RWPE2 (cell line): ENCODE data around the gene IRF8.

Experiments used
- ATAC-seq: fragments of 200-7000 bp; cut with Tn5 transposase; 3 replicates; pipeline ENCODE4 v1.9.1; 2021; ENCODE audit warnings: low read depth
- DNase-seq: peaks from one replicate; pipeline ENCODE4 v3.0.0-alpha.2; 2020; ENCODE audit warnings: low spot score
- H3K27ac ChIP-seq: fragments of 450-650 bp; 2 replicates; pipeline ENCODE4 v1.5.1; 2017; ENCODE audit warnings: mild to moderate bottlenecking; ENCODE audit not compliant: poor library complexity, severe bottlenecking
- H3K27me3 ChIP-seq: fragments of 250-450 bp; sonication (Bioruptor Pico); 2 replicates; pipeline ENCODE4 v1.5.1; 2021; ENCODE audit warnings: mild to moderate bottlenecking, moderate library complexity; ENCODE audit not compliant: insufficient read depth, poor library complexity, severe bottlenecking
- H3K36me3 ChIP-seq: fragments of 250-450 bp; sonication (Bioruptor Pico); 2 replicates; pipeline ENCODE4 v1.5.1; 2020; ENCODE audit warnings: low read depth, mild to moderate bottlenecking, moderate library complexity
- H3K4me1 ChIP-seq: fragments of 250-450 bp; sonication (Bioruptor Pico); 2 replicates; pipeline ENCODE4 v1.5.1; 2021; ENCODE audit warnings: mild to moderate bottlenecking, moderate library complexity; ENCODE audit not compliant: insufficient read depth, poor library complexity, severe bottlenecking
- H3K4me3 ChIP-seq: fragments of 250-450 bp; sonication (Bioruptor Pico); 2 replicates; pipeline ENCODE4 v1.5.1; 2021; ENCODE audit warnings: mild to moderate bottlenecking, moderate library complexity; ENCODE audit not compliant: severe bottlenecking
- H3K9me3 ChIP-seq: fragments of 250-450 bp; sonication (Bioruptor Pico); 2 replicates; pipeline ENCODE4 v1.5.1; 2021; ENCODE audit warnings: mild to moderate bottlenecking, moderate library complexity; ENCODE audit not compliant: severe bottlenecking
- TF ChIP-seq, protein P1 (sequence below): fragments of 450-650 bp; IDR thresholded peaks from one replicate; pipeline ENCODE4 v1.5.1; 2017; ENCODE audit warnings: mild to moderate bottlenecking, moderate library complexity; ENCODE audit not compliant: poor library complexity, severe bottlenecking

IRF8 gene

DNA sequence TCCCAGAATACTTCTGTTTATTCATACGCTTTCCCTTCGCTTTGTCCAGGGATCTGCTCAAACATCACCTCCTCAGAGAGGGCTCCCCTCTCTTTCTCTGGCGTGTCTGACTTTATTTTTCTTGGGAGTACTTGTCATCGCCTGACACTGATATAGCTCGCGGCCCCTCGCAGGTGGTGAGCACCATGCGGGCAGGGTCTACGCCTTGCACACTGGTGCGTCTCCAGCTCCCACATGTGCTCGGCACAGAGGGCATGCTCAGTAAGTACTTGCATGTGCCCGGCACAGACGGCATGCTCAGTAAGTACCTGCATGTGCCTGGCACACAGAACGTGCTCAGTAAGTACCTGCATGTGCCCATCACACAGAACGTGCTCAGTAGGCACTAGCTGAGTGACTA is 57.5 kb downstream of the IRF8 start:
- no peak overlapping the region for H3K27ac ChIP-seq
- peaks cover 14% of the 10 kb centered on the region for H3K27me3 ChIP-seq
- H3K4me3 ChIP-seq, result no peak overlapping the region
- DNase-seq (no peak), ATAC-seq (no peak)
- H3K4me1 ChIP-seq, result no peaks in the 10 kb centered on the region
- H3K36me3 ChIP-seq, result no peaks in the 10 kb centered on the region
- TF ChIP-seq, protein P1, sequence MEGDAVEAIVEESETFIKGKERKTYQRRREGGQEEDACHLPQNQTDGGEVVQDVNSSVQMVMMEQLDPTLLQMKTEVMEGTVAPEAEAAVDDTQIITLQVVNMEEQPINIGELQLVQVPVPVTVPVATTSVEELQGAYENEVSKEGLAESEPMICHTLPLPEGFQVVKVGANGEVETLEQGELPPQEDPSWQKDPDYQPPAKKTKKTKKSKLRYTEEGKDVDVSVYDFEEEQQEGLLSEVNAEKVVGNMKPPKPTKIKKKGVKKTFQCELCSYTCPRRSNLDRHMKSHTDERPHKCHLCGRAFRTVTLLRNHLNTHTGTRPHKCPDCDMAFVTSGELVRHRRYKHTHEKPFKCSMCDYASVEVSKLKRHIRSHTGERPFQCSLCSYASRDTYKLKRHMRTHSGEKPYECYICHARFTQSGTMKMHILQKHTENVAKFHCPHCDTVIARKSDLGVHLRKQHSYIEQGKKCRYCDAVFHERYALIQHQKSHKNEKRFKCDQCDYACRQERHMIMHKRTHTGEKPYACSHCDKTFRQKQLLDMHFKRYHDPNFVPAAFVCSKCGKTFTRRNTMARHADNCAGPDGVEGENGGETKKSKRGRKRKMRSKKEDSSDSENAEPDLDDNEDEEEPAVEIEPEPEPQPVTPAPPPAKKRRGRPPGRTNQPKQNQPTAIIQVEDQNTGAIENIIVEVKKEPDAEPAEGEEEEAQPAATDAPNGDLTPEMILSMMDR, result no peak
- no peaks in the 10 kb centered on the region for H3K9me3 ChIP-seq

DNA sequence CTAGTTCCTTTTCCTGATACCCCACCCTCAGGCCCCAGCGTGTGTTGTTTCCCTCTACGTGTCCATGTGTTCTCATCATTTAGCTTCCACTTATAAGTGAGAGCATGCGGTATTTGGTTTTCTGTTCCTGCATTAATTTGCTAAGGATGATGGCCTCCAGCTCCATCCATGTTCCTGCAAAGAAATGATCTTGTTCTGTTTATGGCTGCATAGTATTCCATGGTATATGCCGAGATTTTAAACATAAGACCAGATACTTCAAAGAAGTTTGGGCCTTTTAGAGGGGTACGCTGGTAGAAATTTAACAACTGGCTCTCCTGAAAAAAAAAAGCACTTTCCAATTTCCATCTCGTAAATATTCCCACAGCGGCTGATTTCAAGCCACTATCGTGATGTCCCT is 59.8 kb downstream of the IRF8 start:
- Histone ChIP-seq H3K36me3 (no peaks in the 10 kb centered on the region), H3K4me1 (no peaks in the 10 kb centered on the region), H3K27me3 (peaks cover 19% of the 10 kb centered on the region), H3K27ac (no peak overlapping the region), H3K9me3 (no peaks in the 10 kb centered on the region), H3K4me3 (no peak overlapping the region)
- TF ChIP-seq, protein P1, result no peak
- DNase-seq (no peak), ATAC-seq (no peak)

DNA sequence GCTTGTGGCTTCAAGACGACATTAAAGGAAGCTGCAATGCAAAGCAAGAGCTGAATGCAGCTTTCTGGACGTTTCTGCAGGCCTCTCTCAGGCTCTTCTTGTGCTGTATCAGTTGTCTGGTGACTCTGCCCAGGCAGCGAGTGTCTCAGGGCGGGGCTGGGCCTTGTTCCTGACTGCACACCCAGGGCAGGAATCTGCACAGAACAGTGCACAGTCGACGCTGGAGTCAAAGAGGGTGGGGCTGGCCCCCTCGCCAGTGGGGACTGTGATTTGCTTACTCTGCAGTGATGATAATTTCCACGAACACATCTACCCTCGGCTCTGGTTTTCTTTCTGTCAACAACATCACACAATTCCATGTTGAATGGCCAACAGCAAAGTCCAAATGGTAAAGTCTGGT is 60.7 kb downstream of the IRF8 start:
- Histone ChIP-seq H3K27me3 (peaks cover 12% of the 10 kb centered on the region), H3K4me3 (no peak overlapping the region), H3K36me3 (no peaks in the 10 kb centered on the region), H3K4me1 (no peaks in the 10 kb centered on the region), H3K27ac (no peak overlapping the region), H3K9me3 (no peaks in the 10 kb centered on the region)
- TF ChIP-seq, protein P1, result no peak
- ATAC-seq (no peak), DNase-seq (no peak)

DNA sequence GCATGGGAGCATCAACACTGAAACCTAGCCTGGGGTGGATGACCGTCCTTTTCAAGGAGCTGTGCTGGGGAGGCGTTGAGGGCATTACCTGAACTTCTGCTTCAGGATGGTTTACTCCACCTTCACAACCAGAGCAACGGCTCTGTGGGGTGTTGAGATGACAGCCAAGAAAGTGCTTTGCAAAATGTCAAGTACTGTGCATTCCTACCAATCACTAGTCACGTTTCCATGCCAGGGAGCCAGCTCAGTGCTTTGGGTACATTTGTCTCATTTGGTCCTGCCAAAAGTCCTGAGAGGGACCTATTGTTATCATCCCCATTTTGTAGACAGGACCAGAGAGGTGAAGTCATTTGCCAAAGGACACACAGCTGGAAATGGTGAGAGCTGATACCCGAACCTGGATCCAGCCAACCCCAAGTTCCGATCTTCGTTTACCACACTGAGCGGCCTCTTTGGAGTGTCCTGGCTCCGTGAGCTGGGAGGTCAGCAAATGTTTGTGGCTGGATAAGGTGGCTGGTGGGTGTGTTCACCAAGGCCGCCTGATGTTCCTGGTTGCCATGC is 61.6 kb downstream of the IRF8 start:
- Histone ChIP-seq H3K9me3 (no peaks in the 10 kb centered on the region), H3K4me1 (no peaks in the 10 kb centered on the region), H3K4me3 (no peak overlapping the region), H3K36me3 (no peaks in the 10 kb centered on the region), H3K27me3 (peaks cover 16% of the 10 kb centered on the region), H3K27ac (no peak overlapping the region)
- TF ChIP-seq, protein P1, result no peak
- ATAC-seq (no peak), DNase-seq (no peak)

DNA sequence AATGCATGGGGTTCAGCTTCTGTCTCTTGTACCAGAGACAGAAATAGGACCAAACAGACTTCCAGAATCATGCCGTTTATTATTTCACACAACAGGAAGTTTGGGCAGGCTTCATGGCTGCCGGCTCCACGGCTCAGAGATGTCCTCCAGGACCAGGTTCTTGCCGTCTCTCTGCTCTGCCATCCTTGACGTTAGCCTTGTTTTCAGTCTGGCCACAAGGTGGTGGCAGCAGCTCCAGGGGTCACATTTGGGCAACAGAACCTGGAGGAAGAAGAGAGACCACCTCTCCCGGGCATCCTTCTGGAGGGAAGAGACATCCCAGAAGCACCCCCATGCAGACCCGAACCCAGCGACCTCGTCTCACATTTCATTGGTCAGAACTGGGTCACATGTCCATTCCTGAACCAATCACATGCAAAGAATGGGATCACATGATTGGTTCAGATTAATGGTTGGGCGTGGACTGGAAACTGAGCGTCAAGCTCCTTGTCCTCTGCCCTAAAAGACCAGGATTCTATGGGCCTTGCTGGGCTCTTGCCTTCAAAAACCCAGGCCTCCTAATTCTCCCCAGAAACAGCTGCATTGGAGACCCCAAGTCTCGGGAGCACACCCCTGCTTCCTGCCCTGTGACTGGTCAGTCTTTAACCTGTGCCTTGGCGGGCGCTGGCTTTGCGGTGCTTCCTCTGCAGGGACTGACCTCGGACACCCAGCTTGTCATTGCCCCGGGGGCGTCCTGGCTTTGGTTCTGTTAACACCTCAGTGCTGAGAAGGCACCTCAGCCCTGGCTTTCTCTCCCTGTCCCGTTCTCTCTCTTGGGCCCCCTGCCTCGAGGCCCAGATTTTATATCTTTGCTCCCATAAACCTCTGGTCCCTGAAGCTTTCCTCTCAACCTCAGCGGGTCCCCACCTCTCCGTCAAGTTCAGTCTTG is 63.3 kb downstream of the IRF8 start:
- TF ChIP-seq, protein P1, result no peak
- Histone ChIP-seq H3K27ac (no peak overlapping the region), H3K27me3 (peaks cover 20% of the 10 kb centered on the region), H3K9me3 (no peaks in the 10 kb centered on the region), H3K4me1 (no peaks in the 10 kb centered on the region), H3K4me3 (no peak overlapping the region), H3K36me3 (no peaks in the 10 kb centered on the region)
- DNase-seq, result no peak
- no peak for ATAC-seq
